LHCN-M2 (cell line): ENCODE data around the gene CELF2. TPM values are rescaled to one million over a fixed set of nuclear protein-coding genes. Genes with fewer than 3 reads are reported as not detected.

Experiments
- DNase-seq: peaks from one replicate; pipeline ENCODE4 v3.0.0-alpha.2; 2012; ENCODE audit warnings: low read depth
- total RNA-seq: library from RNA; depleted of rRNA; stranded (reverse); fragments of >200 nt; gene quantifications from 2 replicates; pipeline ENCODE4 v1.2.3, GENCODE V29; 2014

The CELF2 gene
- total RNA-seq, 1 experiment from 2014 or later: 68.1 TPM

DNA sequence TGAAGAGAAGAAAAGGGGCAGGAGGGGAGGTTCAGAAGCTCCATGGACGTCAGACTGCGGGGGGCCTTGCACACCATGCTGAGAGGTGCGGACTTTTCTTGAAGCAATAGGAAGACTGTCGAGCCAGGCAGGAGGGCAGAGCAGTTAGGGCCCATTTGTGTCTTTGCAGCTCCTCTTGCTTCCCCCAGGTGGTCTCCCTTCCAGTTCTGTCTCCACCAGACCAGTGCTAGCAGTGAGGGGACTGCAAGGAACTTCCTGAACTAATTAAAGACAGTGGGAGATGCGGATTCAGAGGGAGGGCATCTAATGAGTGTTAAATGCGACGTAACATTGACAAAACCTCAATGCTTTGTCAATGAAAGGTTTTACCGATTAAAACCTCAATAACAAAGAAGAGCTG is 368.4 kb downstream of the CELF2 start:
- DNase-seq: no peak
